ENCODE measurements around the gene GALNT5.

GRCh38 chr2:157334797-157335196 lies 77.3 kb downstream of the GALNT5 start:
- no peak for TF ChIP-seq CTCF (tag by site-specific recombination; IDR thresholded peaks at IDR 0.05)
- TF ChIP-seq ZSCAN18 (tag by site-specific recombination; IDR thresholded peaks at IDR 0.05), result no peak
- no peak for TF ChIP-seq ZNF398 (tag by site-specific recombination; IDR thresholded peaks at IDR 0.05)
- TF ChIP-seq ZNF785 (tag by site-specific recombination; IDR thresholded peaks at IDR 0.05), result no peak
- TF ChIP-seq REST (tag by site-specific recombination; IDR thresholded peaks at IDR 0.05), result no peak
- no peak for TF ChIP-seq ZNF561 (tag by site-specific recombination; IDR thresholded peaks at IDR 0.05; ENCODE audit: borderline replicate concordance)

Data from HEK293 (cell line).